NB4 (cell line): ENCODE measurements around the gene CROCC2.

Experiments used
- CTCF ChIP-seq: IDR thresholded peaks from one replicate; pipeline ENCODE4 v1.5.1; 2012; ENCODE audit warnings: low read depth, low read length
- POLR2A ChIP-seq: IDR thresholded peaks from 2 replicates; pipeline ENCODE4 v1.6.1; 2011; ENCODE audit warnings: mild to moderate bottlenecking; ENCODE audit not compliant: insufficient read length; ENCODE audit errors: extremely low read depth
- TF ChIP-seq, protein P1 (sequence below): IDR thresholded peaks from 2 replicates; pipeline ENCODE4 v1.6.1; 2011; ENCODE audit warnings: low read depth, low read length

DNA sequence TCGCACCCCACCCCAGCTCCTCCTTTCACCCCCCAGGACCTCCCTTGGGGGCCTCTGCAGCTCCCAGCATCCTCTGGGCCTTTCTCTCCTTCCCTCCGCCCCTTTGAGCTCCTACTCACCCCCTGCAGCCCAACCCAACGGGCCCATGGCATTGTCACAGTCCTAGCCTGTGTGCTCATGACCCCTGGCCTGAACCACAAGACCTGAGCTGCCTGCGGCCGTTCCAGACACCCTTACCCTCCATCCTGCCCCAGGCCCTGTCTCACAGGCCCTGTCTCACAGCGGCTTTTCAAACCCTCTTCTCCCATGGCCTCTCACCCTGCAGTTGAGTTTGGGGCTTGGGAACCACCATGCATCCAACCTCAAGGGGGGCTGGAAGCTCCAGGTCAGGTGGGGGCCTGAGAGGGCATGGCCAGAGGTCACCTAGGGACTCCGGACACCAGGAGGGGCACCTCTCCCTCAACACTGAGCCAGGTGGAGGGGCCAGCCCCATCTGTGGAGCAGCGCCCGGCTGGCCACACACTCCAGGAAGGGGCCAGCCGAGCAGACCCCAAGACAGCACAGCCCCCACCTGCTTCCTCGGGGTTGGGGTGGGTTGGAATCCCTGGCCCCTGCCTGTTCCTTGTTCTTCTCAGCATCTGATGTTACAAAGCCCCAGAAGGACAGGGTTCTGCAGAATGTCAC is 17.1 kb upstream of the CROCC2 start:
- TF ChIP-seq CTCF (no peak), POLR2A (no peak)
- TF ChIP-seq, protein P1, sequence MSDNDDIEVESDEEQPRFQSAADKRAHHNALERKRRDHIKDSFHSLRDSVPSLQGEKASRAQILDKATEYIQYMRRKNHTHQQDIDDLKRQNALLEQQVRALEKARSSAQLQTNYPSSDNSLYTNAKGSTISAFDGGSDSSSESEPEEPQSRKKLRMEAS = no peak
